ENCODE measurements around the gene TMEM125. TPM values are rescaled to one million over a fixed set of nuclear protein-coding genes. Genes with fewer than 3 reads are reported as not detected.

The TMEM125 gene
- total RNA-seq, 1 donor from 2014 or later, result not detected

DNA sequence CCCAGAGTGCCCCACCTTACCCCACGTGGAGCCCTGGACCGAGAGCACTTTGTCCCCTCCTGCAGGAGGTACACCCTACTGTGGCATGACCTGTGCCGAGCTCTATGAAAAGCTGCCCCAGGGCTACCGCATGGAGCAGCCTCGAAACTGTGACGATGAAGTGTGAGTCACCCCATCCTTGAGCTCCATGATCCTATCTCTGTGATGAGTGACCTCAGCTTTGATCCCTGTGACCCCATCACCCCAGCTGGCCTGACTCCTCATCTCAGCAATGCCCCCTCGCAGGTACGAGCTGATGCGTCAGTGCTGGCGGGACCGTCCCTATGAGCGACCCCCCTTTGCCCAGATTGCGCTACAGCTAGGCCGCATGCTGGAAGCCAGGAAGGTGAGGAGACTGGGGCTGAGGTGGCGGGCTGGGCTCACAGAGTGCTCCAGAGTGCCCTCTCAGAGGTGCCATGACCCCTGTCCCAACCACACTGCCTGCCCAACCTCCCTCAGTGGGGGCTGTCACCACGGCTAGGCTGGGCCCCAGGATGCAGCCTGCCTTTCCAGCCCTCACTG lies 51.6 kb downstream of the TMEM125 start:
- Histone ChIP-seq H3K4me3 (no peak overlapping the region), H3K27ac (no peak overlapping the region), H3K4me1 (no peaks in the 10 kb centered on the region), H3K36me3 (no peaks in the 10 kb centered on the region), H3K9me3 (peaks cover 0 to 18% of the 10 kb centered on the region in 2 donors), H3K27me3 (no peaks in the 10 kb centered on the region)
- TF ChIP-seq, protein P1, sequence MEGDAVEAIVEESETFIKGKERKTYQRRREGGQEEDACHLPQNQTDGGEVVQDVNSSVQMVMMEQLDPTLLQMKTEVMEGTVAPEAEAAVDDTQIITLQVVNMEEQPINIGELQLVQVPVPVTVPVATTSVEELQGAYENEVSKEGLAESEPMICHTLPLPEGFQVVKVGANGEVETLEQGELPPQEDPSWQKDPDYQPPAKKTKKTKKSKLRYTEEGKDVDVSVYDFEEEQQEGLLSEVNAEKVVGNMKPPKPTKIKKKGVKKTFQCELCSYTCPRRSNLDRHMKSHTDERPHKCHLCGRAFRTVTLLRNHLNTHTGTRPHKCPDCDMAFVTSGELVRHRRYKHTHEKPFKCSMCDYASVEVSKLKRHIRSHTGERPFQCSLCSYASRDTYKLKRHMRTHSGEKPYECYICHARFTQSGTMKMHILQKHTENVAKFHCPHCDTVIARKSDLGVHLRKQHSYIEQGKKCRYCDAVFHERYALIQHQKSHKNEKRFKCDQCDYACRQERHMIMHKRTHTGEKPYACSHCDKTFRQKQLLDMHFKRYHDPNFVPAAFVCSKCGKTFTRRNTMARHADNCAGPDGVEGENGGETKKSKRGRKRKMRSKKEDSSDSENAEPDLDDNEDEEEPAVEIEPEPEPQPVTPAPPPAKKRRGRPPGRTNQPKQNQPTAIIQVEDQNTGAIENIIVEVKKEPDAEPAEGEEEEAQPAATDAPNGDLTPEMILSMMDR (IDR thresholded peaks at IDR 0.05), result no peak
- intact Hi-C loops (cut with DNase I), result no loop called here
- DNase-seq (ENCODE audit: low spot score in 2 of 2), result no peak

DNA sequence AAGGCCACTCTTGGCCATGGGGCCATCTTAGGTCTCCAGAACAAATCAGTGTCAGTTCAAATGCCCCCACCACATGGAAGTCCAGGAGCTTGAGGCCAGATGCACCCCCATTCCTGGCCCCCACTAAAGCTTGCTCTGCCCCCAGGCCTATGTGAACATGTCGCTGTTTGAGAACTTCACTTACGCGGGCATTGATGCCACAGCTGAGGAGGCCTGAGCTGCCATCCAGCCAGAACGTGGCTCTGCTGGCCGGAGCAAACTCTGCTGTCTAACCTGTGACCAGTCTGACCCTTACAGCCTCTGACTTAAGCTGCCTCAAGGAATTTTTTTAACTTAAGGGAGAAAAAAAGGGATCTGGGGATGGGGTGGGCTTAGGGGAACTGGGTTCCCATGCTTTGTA lies 52.7 kb downstream of the TMEM125 start:
- no peaks in the 10 kb centered on the region for H3K36me3 ChIP-seq
- no peaks in the 10 kb centered on the region for H3K4me1 ChIP-seq
- H3K27ac ChIP-seq, result no peak overlapping the region
- TF ChIP-seq, protein P1 (IDR thresholded peaks at IDR 0.05), result no peak
- DNase-seq (ENCODE audit: low spot score in 2 of 2), result no peak
- H3K9me3 ChIP-seq, result peaks cover 0 to 18% of the 10 kb centered on the region in 2 donors
- no peak overlapping the region for H3K4me3 ChIP-seq
- no peaks in the 10 kb centered on the region for H3K27me3 ChIP-seq
- intact Hi-C loops (cut with DNase I), result no loop called here

Other genes with a start within 250 kb of the TMEM125 start
- 22.1 TPM for gene EBNA1BP2, start 97.7 kb upstream of the TMEM125 start, total RNA-seq
- not detected for gene CFAP57, start 97.7 kb upstream of the TMEM125 start, total RNA-seq
- gene C1orf210, start 15.6 kb downstream of the TMEM125 start, total RNA-seq, result not detected
- gene TIE1, start 31.0 kb downstream of the TMEM125 start, total RNA-seq, result 120 TPM
- gene MPL, start 67.8 kb downstream of the TMEM125 start, total RNA-seq, result not detected
- not detected for gene CDC20, start 89.0 kb downstream of the TMEM125 start, total RNA-seq
- gene ELOVL1, start 98.0 kb downstream of the TMEM125 start, total RNA-seq, result 39.9 TPM
- gene MED8, start 119.8 kb downstream of the TMEM125 start, total RNA-seq, result 15.3 TPM
- 35.9 TPM for gene SZT2, start 119.9 kb downstream of the TMEM125 start, total RNA-seq
- gene HYI, start 183.9 kb downstream of the TMEM125 start, total RNA-seq, result 56.4 TPM